GM21825 (cell line): ENCODE data around the gene BIN1.

Experiments
- ATAC-seq: cut with Tn5 transposase; IDR thresholded peaks from one replicate; pipeline ENCODE4 v1.9.1; 2021; ENCODE audit warnings: mild to moderate bottlenecking, moderate library complexity; ENCODE audit not compliant: unreplicated experiment

Gene BIN1

GRCh38 chr2:127061375-127062273, 45.3 kb downstream of the BIN1 start:
- ATAC-seq, result no peak

- ATAC-seq, result no peak
Measured at GRCh38 chr2:127060264-127060945, 46.5 kb downstream of the BIN1 start.

- no peak for ATAC-seq
Measured at GRCh38 chr2:127059559-127059958, 47.4 kb downstream of the BIN1 start.

- no peak for ATAC-seq
Measured at GRCh38 chr2:127058954-127059252, 48.1 kb downstream of the BIN1 start.

GRCh38 chr2:127058246-127058953, 48.6 kb downstream of the BIN1 start:
- no peak for ATAC-seq

- no peak for ATAC-seq
Measured at GRCh38 chr2:127057371-127058245, 49.3 kb downstream of the BIN1 start.

- ATAC-seq, result no peak
Measured at GRCh38 chr2:127056631-127057370, 50.2 kb downstream of the BIN1 start.

- no peak for ATAC-seq
Measured at GRCh38 chr2:127056086-127056485, 50.9 kb downstream of the BIN1 start.

GRCh38 chr2:127055786-127056076, 51.2 kb downstream of the BIN1 start:
- ATAC-seq, result no peak

GRCh38 chr2:127054996-127055785, 51.8 kb downstream of the BIN1 start:
- ATAC-seq, result no peak

GRCh38 chr2:127054604-127054930, 52.4 kb downstream of the BIN1 start:
- no peak for ATAC-seq

GRCh38 chr2:127053731-127054603, 53.0 kb downstream of the BIN1 start:
- no peak for ATAC-seq

- ATAC-seq, result no peak
Measured at GRCh38 chr2:127052771-127053691, 53.9 kb downstream of the BIN1 start.

- no peak for ATAC-seq
Measured at GRCh38 chr2:127052057-127052770, 54.7 kb downstream of the BIN1 start.

GRCh38 chr2:127051116-127052056, 55.6 kb downstream of the BIN1 start:
- no peak for ATAC-seq

GRCh38 chr2:127050803-127051115, 56.2 kb downstream of the BIN1 start:
- ATAC-seq, result no peak
